ENCODE measurements around the gene TMEM260. TPM values are rescaled to one million over a fixed set of nuclear protein-coding genes. Genes with fewer than 3 reads are reported as not detected.

TMEM260 gene
- 4.9 TPM for polyA plus RNA-seq (2012; ENCODE audit: low read depth, missing spikeins)

- peak; percentile 71 for DNase-seq (ENCODE audit: insufficient read length, low spot score)
- peak; percentile 96 for FAIRE-seq
- TF ChIP-seq POLR2A (IDR thresholded peaks at IDR 0.05; ENCODE audit: low read depth, low read length) (peak; percentile 98), POLR2AphosphoS5 (IDR thresholded peaks at IDR 0.05; ENCODE audit: low read depth, low read length) (peak; percentile 98), POU2F2 (IDR thresholded peaks at IDR 0.05; ENCODE audit: low read depth, low read length) (peak; percentile 56), SPI1 (IDR thresholded peaks at IDR 0.05; ENCODE audit: low read depth, low read length) (no peak), TAF1 (IDR thresholded peaks at IDR 0.05; ENCODE audit: low read depth, low read length) (peak; percentile 97)
Measured at GRCh38 chr14:56579345-56580220, at the start of gene TMEM260. Gene TMEM260 (plus strand): TSS chr14:56579798. CDS start chr14:56579915, 117 bp downstream.

- no peak for DNase-seq (ENCODE audit: insufficient read length, low spot score)
- TF ChIP-seq POLR2A (IDR thresholded peaks at IDR 0.05; ENCODE audit: low read depth, low read length) (no peak), PAX5 (IDR thresholded peaks at IDR 0.05; ENCODE audit: insufficient read depth, low read length, severe bottlenecking) (no peak), SPI1 (IDR thresholded peaks at IDR 0.05; ENCODE audit: low read depth, low read length) (no peak), TAF1 (IDR thresholded peaks at IDR 0.05; ENCODE audit: low read depth, low read length) (no peak), POLR2AphosphoS5 (IDR thresholded peaks at IDR 0.05; ENCODE audit: low read depth, low read length) (no peak), POU2F2 (IDR thresholded peaks at IDR 0.05; ENCODE audit: low read depth, low read length) (no peak)
- no peak for FAIRE-seq
Measured at GRCh38 chr14:56532546-56532945, 47.1 kb upstream of the TMEM260 start.

- FAIRE-seq (no peak), DNase-seq (ENCODE audit: insufficient read length, low spot score) (no peak)
- TF ChIP-seq POLR2A (IDR thresholded peaks at IDR 0.05; ENCODE audit: low read depth, low read length): no peak
Measured at GRCh38 chr14:56534656-56535055, 44.9 kb upstream of the TMEM260 start.

- DNase-seq (ENCODE audit: insufficient read length, low spot score) (no peak), FAIRE-seq (no peak)
- TF ChIP-seq POLR2A (IDR thresholded peaks at IDR 0.05; ENCODE audit: low read depth, low read length) (no peak), POU2F2 (IDR thresholded peaks at IDR 0.05; ENCODE audit: low read depth, low read length) (no peak), POLR2AphosphoS5 (IDR thresholded peaks at IDR 0.05; ENCODE audit: low read depth, low read length) (no peak), TAF1 (IDR thresholded peaks at IDR 0.05; ENCODE audit: low read depth, low read length) (no peak), SPI1 (IDR thresholded peaks at IDR 0.05; ENCODE audit: low read depth, low read length) (no peak), PAX5 (IDR thresholded peaks at IDR 0.05; ENCODE audit: insufficient read depth, low read length, severe bottlenecking) (no peak)
Measured at GRCh38 chr14:56539862-56540261, 39.7 kb upstream of the TMEM260 start.

- DNase-seq (ENCODE audit: insufficient read length, low spot score) (no peak), FAIRE-seq (no peak)
- TF ChIP-seq TAF1 (IDR thresholded peaks at IDR 0.05; ENCODE audit: low read depth, low read length) (no peak), SPI1 (IDR thresholded peaks at IDR 0.05; ENCODE audit: low read depth, low read length) (no peak), POU2F2 (IDR thresholded peaks at IDR 0.05; ENCODE audit: low read depth, low read length) (no peak), POLR2AphosphoS5 (IDR thresholded peaks at IDR 0.05; ENCODE audit: low read depth, low read length) (no peak), PAX5 (IDR thresholded peaks at IDR 0.05; ENCODE audit: insufficient read depth, low read length, severe bottlenecking) (no peak), POLR2A (IDR thresholded peaks at IDR 0.05; ENCODE audit: low read depth, low read length) (no peak)
Measured at GRCh38 chr14:56543436-56543835, 36.2 kb upstream of the TMEM260 start.

GRCh38 chr14:56549721-56550120, 29.9 kb upstream of the TMEM260 start:
- TF ChIP-seq POLR2A (IDR thresholded peaks at IDR 0.05; ENCODE audit: low read depth, low read length): no peak
- TF ChIP-seq PAX5 (IDR thresholded peaks at IDR 0.05; ENCODE audit: insufficient read depth, low read length, severe bottlenecking): no peak
- no peak for TF ChIP-seq POU2F2 (IDR thresholded peaks at IDR 0.05; ENCODE audit: low read depth, low read length)
- no peak for TF ChIP-seq SPI1 (IDR thresholded peaks at IDR 0.05; ENCODE audit: low read depth, low read length)
- TF ChIP-seq POLR2AphosphoS5 (IDR thresholded peaks at IDR 0.05; ENCODE audit: low read depth, low read length): no peak
- no peak for TF ChIP-seq TAF1 (IDR thresholded peaks at IDR 0.05; ENCODE audit: low read depth, low read length)
- DNase-seq (ENCODE audit: insufficient read length, low spot score) (no peak), FAIRE-seq (no peak)

- DNase-seq (ENCODE audit: insufficient read length, low spot score) (no peak), FAIRE-seq (no peak)
- TF ChIP-seq SPI1 (IDR thresholded peaks at IDR 0.05; ENCODE audit: low read depth, low read length) (no peak), POU2F2 (IDR thresholded peaks at IDR 0.05; ENCODE audit: low read depth, low read length) (no peak), PAX5 (IDR thresholded peaks at IDR 0.05; ENCODE audit: insufficient read depth, low read length, severe bottlenecking) (no peak), POLR2AphosphoS5 (IDR thresholded peaks at IDR 0.05; ENCODE audit: low read depth, low read length) (no peak), TAF1 (IDR thresholded peaks at IDR 0.05; ENCODE audit: low read depth, low read length) (no peak), POLR2A (IDR thresholded peaks at IDR 0.05; ENCODE audit: low read depth, low read length) (no peak)
Measured at GRCh38 chr14:56552615-56553014, 27.0 kb upstream of the TMEM260 start.

GRCh38 chr14:56554301-56554700, 25.3 kb upstream of the TMEM260 start:
- DNase-seq (ENCODE audit: insufficient read length, low spot score) (no peak), FAIRE-seq (no peak)
- no peak for TF ChIP-seq POLR2AphosphoS5 (IDR thresholded peaks at IDR 0.05; ENCODE audit: low read depth, low read length)
- no peak for TF ChIP-seq POLR2A (IDR thresholded peaks at IDR 0.05; ENCODE audit: low read depth, low read length)
- no peak for TF ChIP-seq POU2F2 (IDR thresholded peaks at IDR 0.05; ENCODE audit: low read depth, low read length)
- TF ChIP-seq SPI1 (IDR thresholded peaks at IDR 0.05; ENCODE audit: low read depth, low read length): no peak
- no peak for TF ChIP-seq PAX5 (IDR thresholded peaks at IDR 0.05; ENCODE audit: insufficient read depth, low read length, severe bottlenecking)
- TF ChIP-seq TAF1 (IDR thresholded peaks at IDR 0.05; ENCODE audit: low read depth, low read length): no peak

GRCh38 chr14:56555921-56556570, 23.6 kb upstream of the TMEM260 start:
- TF ChIP-seq TAF1 (IDR thresholded peaks at IDR 0.05; ENCODE audit: low read depth, low read length) (no peak), PAX5 (IDR thresholded peaks at IDR 0.05; ENCODE audit: insufficient read depth, low read length, severe bottlenecking) (no peak), POLR2A (IDR thresholded peaks at IDR 0.05; ENCODE audit: low read depth, low read length) (no peak), POU2F2 (IDR thresholded peaks at IDR 0.05; ENCODE audit: low read depth, low read length) (no peak), SPI1 (IDR thresholded peaks at IDR 0.05; ENCODE audit: low read depth, low read length) (no peak), POLR2AphosphoS5 (IDR thresholded peaks at IDR 0.05; ENCODE audit: low read depth, low read length) (no peak)
- FAIRE-seq (no peak), DNase-seq (ENCODE audit: insufficient read length, low spot score) (no peak)

Data from GM12891 (cell line).